ENCODE measurements around the gene ASTN2. TPM values are rescaled to one million over a fixed set of nuclear protein-coding genes. Genes with fewer than 3 reads are reported as not detected.

ASTN2 gene
- total RNA-seq, 4 donors from 2014 or later = 3.3 to 10.2 (median 6.3) TPM

- Histone ChIP-seq H3K4me1 (no peaks in the 10 kb centered on the region), H3K9me3 (no peaks in the 10 kb centered on the region), H3K4me3 (no peak overlapping the region), H3K27me3 (no peaks in the 10 kb centered on the region), H3K36me3 (no peaks in the 10 kb centered on the region), H3K27ac (no peak overlapping the region)
- DNase-seq = no peak
- TF ChIP-seq POLR2A (IDR thresholded peaks at IDR 0.05) = no peak
- TF ChIP-seq CTCF (IDR thresholded peaks at IDR 0.05) = no peak
These were observed 223.2 kb downstream of the ASTN2 start for GRCh38 chr9:117191504-117192261.

GRCh38 chr9:117189121-117189520 lies 225.7 kb downstream of the ASTN2 start:
- Histone ChIP-seq H3K9me3 (no peaks in the 10 kb centered on the region), H3K36me3 (no peaks in the 10 kb centered on the region), H3K4me3 (no peak overlapping the region), H3K27me3 (no peaks in the 10 kb centered on the region), H3K4me1 (no peaks in the 10 kb centered on the region), H3K27ac (no peak overlapping the region)
- no peak for TF ChIP-seq CTCF (IDR thresholded peaks at IDR 0.05)
- no peak for TF ChIP-seq POLR2A (IDR thresholded peaks at IDR 0.05)
- DNase-seq = no peak

- H3K27ac ChIP-seq = no peak overlapping the region
- H3K27me3 ChIP-seq = no peaks in the 10 kb centered on the region
- no peak overlapping the region for H3K4me3 ChIP-seq
- H3K4me1 ChIP-seq = no peaks in the 10 kb centered on the region
- TF ChIP-seq CTCF (IDR thresholded peaks at IDR 0.05) (no peak), POLR2A (IDR thresholded peaks at IDR 0.05) (no peak)
- no peaks in the 10 kb centered on the region for H3K36me3 ChIP-seq
- no peak for DNase-seq
- H3K9me3 ChIP-seq = no peaks in the 10 kb centered on the region
These were observed 226.5 kb downstream of the ASTN2 start for GRCh38 chr9:117188394-117188793.

- Histone ChIP-seq H3K27me3 (no peaks in the 10 kb centered on the region), H3K27ac (no peak overlapping the region), H3K36me3 (no peaks in the 10 kb centered on the region), H3K4me3 (no peak overlapping the region), H3K9me3 (no peaks in the 10 kb centered on the region), H3K4me1 (no peaks in the 10 kb centered on the region)
- DNase-seq = no peak
- TF ChIP-seq POLR2A (IDR thresholded peaks at IDR 0.05) (no peak), CTCF (IDR thresholded peaks at IDR 0.05) (no peak)
These were observed 227.4 kb downstream of the ASTN2 start for GRCh38 chr9:117187498-117187897.

GRCh38 chr9:117184173-117184572 lies 230.7 kb downstream of the ASTN2 start:
- Histone ChIP-seq H3K27me3 (no peaks in the 10 kb centered on the region), H3K27ac (no peak overlapping the region), H3K36me3 (no peaks in the 10 kb centered on the region), H3K9me3 (no peaks in the 10 kb centered on the region), H3K4me3 (no peak overlapping the region), H3K4me1 (no peaks in the 10 kb centered on the region)
- no peak for DNase-seq
- no peak for TF ChIP-seq CTCF (IDR thresholded peaks at IDR 0.05)
- TF ChIP-seq POLR2A (IDR thresholded peaks at IDR 0.05) = no peak

All from Peyer's patch (tissue), 4 donors.